ENCODE results near the gene OXNAD1.

DNA sequence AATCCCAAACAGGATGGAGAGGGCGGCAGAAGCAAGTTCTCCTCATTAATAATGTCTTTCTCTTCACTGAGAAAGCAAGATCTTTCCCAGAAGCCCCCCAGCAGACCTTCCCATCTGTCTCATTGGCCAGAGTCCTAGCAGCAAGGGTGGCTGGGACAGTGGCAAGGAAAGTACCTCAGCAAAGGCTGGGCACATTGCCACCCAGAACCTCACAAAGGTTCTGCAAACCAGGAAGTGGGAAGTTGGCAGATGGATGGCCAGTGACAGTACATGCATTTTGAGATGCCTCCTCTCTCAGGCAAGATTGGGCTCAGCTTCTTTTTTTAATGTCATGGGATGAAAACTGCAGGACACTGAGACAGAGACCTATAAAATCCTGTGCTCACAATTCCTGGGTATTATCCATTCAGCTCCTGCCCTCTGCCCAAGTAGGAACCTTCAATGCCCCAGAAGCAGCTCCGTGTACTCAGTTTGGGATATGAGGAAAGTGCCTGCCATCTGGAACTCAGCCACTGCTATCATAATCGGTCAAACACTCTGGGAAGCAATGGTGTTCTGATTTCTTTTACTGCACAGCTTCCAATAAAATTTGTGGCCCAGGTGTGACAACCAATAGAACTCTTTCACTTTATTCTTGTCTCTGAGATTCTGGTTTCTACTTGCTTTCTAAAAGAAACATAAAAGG is 25.8 kb upstream of the OXNAD1 start:
- TF ChIP-seq, protein P1, sequence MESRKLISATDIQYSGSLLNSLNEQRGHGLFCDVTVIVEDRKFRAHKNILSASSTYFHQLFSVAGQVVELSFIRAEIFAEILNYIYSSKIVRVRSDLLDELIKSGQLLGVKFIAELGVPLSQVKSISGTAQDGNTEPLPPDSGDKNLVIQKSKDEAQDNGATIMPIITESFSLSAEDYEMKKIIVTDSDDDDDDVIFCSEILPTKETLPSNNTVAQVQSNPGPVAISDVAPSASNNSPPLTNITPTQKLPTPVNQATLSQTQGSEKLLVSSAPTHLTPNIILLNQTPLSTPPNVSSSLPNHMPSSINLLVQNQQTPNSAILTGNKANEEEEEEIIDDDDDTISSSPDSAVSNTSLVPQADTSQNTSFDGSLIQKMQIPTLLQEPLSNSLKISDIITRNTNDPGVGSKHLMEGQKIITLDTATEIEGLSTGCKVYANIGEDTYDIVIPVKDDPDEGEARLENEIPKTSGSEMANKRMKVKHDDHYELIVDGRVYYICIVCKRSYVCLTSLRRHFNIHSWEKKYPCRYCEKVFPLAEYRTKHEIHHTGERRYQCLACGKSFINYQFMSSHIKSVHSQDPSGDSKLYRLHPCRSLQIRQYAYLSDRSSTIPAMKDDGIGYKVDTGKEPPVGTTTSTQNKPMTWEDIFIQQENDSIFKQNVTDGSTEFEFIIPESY (IDR thresholded peaks at IDR 0.05; ENCODE audit: extremely low read depth, insufficient replicate concordance, low read length): no peak
- TF ChIP-seq, protein P2, sequence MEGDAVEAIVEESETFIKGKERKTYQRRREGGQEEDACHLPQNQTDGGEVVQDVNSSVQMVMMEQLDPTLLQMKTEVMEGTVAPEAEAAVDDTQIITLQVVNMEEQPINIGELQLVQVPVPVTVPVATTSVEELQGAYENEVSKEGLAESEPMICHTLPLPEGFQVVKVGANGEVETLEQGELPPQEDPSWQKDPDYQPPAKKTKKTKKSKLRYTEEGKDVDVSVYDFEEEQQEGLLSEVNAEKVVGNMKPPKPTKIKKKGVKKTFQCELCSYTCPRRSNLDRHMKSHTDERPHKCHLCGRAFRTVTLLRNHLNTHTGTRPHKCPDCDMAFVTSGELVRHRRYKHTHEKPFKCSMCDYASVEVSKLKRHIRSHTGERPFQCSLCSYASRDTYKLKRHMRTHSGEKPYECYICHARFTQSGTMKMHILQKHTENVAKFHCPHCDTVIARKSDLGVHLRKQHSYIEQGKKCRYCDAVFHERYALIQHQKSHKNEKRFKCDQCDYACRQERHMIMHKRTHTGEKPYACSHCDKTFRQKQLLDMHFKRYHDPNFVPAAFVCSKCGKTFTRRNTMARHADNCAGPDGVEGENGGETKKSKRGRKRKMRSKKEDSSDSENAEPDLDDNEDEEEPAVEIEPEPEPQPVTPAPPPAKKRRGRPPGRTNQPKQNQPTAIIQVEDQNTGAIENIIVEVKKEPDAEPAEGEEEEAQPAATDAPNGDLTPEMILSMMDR (IDR thresholded peaks at IDR 0.05 in 2 of 3, conservative IDR thresholded peaks at IDR 0.05 in 1 of 3; ENCODE audit: borderline replicate concordance in 1 of 3, insufficient read depth in 1 of 3, low read depth in 2 of 3, low read length in 2 of 3): no peak
- no peak for TF ChIP-seq EZH2 (IDR thresholded peaks at IDR 0.05)
- TF ChIP-seq, protein P3, sequence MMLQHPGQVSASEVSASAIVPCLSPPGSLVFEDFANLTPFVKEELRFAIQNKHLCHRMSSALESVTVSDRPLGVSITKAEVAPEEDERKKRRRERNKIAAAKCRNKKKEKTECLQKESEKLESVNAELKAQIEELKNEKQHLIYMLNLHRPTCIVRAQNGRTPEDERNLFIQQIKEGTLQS (IDR thresholded peaks at IDR 0.05): no peak

Data from HCT116 (cell line).